OCI-LY7 (cell line): ENCODE data around the gene STAT1. TPM values are rescaled to one million over a fixed set of nuclear protein-coding genes. Genes with fewer than 3 reads are reported as not detected.
"Not testable (repeated sequence)": the region's sequence is repeated elsewhere in the genome, so short reads cannot be mapped to it uniquely, and the experiment has no call there.

Experiments used
- BruUV-seq: library from RNA; stranded (reverse); fragments of 400-500 nt; replicated peaks from 2 replicates; lab custom pipeline; 2021; lab: Mats Ljungman, UMichigan
- CTCF ChIA-PET: fragments of 300-600 bp; sonication (Branson Sonifier 250); formaldehyde crosslinking; loops from one replicate; lab custom pipeline; 2022; ENCODE audit warnings: antibody characterized with exemption; ENCODE audit not compliant: unreplicated experiment; lab: Charles Lee
- POLR2A ChIA-PET: fragments of 300-600 bp; sonication (Branson Sonifier 250); formaldehyde crosslinking; loops from one replicate; lab custom pipeline; 2022; ENCODE audit warnings: antibody characterized with exemption; lab: Charles Lee
- DNase-seq: peaks from one replicate; pipeline ENCODE4 v3.0.0-alpha.2; 2015; ENCODE audit warnings: low spot score
- H2AFZ ChIP-seq: fragments of 200-600 bp; sonication (generic), shearing (Covaris generic); 2 replicates; pipeline ENCODE4 v1.6.1; 2014; ENCODE audit warnings: mild to moderate bottlenecking, antibody characterized with exemption, low read length, moderate library complexity
- H3K27ac ChIP-seq: fragments of 200-600 bp; sonication (generic); 2 replicates; pipeline ENCODE4 v1.5.1; 2014; ENCODE audit warnings: mixed run types, low read depth, mild to moderate bottlenecking, moderate library complexity, low read length, inconsistent platforms; ENCODE audit not compliant: poor library complexity, severe bottlenecking
- H3K36me3 ChIP-seq: fragments of 200-600 bp; sonication (generic); 2 replicates; pipeline ENCODE4 v1.6.1; 2014; ENCODE audit warnings: mild to moderate bottlenecking, antibody characterized with exemption, low read length, moderate library complexity, mixed read lengths; ENCODE audit not compliant: insufficient read depth
- H3K4me1 ChIP-seq: fragments of 200-600 bp; sonication (generic); 2 replicates; pipeline ENCODE4 v1.5.1; 2014; ENCODE audit warnings: mild to moderate bottlenecking, low read length; ENCODE audit not compliant: insufficient read depth, poor library complexity, severe bottlenecking
- H3K4me2 ChIP-seq: fragments of 200-600 bp; sonication (generic); 2 replicates; pipeline ENCODE4 v1.6.1; 2014; ENCODE audit warnings: mild to moderate bottlenecking, low read length
- H3K4me3 ChIP-seq: fragments of 200-600 bp; sonication (generic); 2 replicates; pipeline ENCODE4 v1.5.1; 2014; ENCODE audit warnings: mild to moderate bottlenecking, low read depth, low read length; ENCODE audit not compliant: poor library complexity, severe bottlenecking
- H3K79me2 ChIP-seq: fragments of 200-600 bp; sonication (generic); 2 replicates; pipeline ENCODE4 v1.6.1; 2016; ENCODE audit warnings: low read depth, mild to moderate bottlenecking, low read length, moderate library complexity, mixed read lengths; ENCODE audit not compliant: insufficient read depth
- H3K9me2 ChIP-seq: fragments of 200-600 bp; sonication (generic); 2 replicates; pipeline ENCODE4 v1.6.1; 2016; ENCODE audit warnings: mild to moderate bottlenecking, low read length, mixed read lengths; ENCODE audit not compliant: insufficient read depth
- H3K9me3 ChIP-seq: fragments of 200-600 bp; sonication (generic); 2 replicates; pipeline ENCODE4 v1.6.1; 2014; ENCODE audit warnings: mild to moderate bottlenecking, mixed run types, low read length, mixed read lengths
- H4K20me1 ChIP-seq: fragments of 200-600 bp; sonication (generic); 2 replicates; pipeline ENCODE4 v1.6.1; 2014; ENCODE audit warnings: mild to moderate bottlenecking, antibody characterized with exemption, low read length, moderate library complexity, mixed read lengths; ENCODE audit not compliant: insufficient read depth
- CTCF ChIP-seq: fragments of 200-600 bp; sonication (generic); conservative IDR thresholded peaks from 2 replicates; pipeline ENCODE4 v1.5.1; 2014; ENCODE audit warnings: mild to moderate bottlenecking, antibody characterized with exemption, low read length, moderate library complexity, mixed read lengths
- EZH2phosphoT487 ChIP-seq: fragments of 200-600 bp; sonication (generic); IDR thresholded peaks from 2 replicates; pipeline ENCODE4 v1.6.1; 2018; ENCODE audit warnings: low read depth, borderline replicate concordance, mild to moderate bottlenecking, mixed run types, antibody characterized with exemption, low read length, moderate library complexity, mixed read lengths
- intact Hi-C: fragments of 100-400 bp; cut with micrococcal nuclease; formaldehyde crosslinking; loops from one replicate; pipeline ENCODE4 v1.10.0; 2022; ENCODE audit not compliant: unreplicated experiment
- total RNA-seq, 2 experiments: library from RNA; depleted of rRNA in 1 of 2; stranded (reverse); fragments of >200 nt in 1 of 2; shearing (Covaris generic) in 1 of 2; gene quantifications; 2 replicates each; pipeline ENCODE4 v1.2.3, GENCODE V29; 2014 to 2022

STAT1 gene
- total RNA-seq, 2 experiments from 2014 or later = 23.0 to 23.1 TPM

GRCh38 chr2:190996947-190997346 is 17.0 kb downstream of the STAT1 start:
- Histone ChIP-seq H3K4me1 (no peaks in the 10 kb centered on the region), H3K9me2 (no peaks in the 10 kb centered on the region), H3K9me3 (no peaks in the 10 kb centered on the region), H4K20me1 (no peaks in the 10 kb centered on the region), H3K79me2 (no peaks in the 10 kb centered on the region), H3K27ac (no peak overlapping the region), H3K4me2 (no peak overlapping the region), H3K4me3 (no peak overlapping the region), H3K36me3 (peaks cover 92% of the 10 kb centered on the region), H2AFZ (no peak overlapping the region)
- no peak for DNase-seq
- no peak for TF ChIP-seq EZH2phosphoT487
- TF ChIP-seq CTCF = no peak
- CTCF ChIA-PET = no interaction called here
- POLR2A ChIA-PET = interaction anchor here (0.6 kb wide), 1 partner anchor 416 kb away, joined by 3 read pairs; no protein-coding TSS in a partner anchor
- BruUV-seq = no TSS peak
- intact Hi-C loops = loop anchor here (1.0 kb wide), 1 partner anchor 33 kb away; no protein-coding TSS in a partner anchor

GRCh38 chr2:190996338-190996946 is 17.5 kb downstream of the STAT1 start:
- no peaks in the 10 kb centered on the region for H3K4me1 ChIP-seq
- ChIA-PET POLR2A (interaction anchor here (0.5 to 0.6 kb wide), 2 partner anchors 24 to 330 kb away, joined by 3 to 4 read pairs; no protein-coding TSS in a partner anchor), CTCF (no interaction called here)
- no peaks in the 10 kb centered on the region for H4K20me1 ChIP-seq
- no peak overlapping the region for H3K4me2 ChIP-seq
- no peak overlapping the region for H3K27ac ChIP-seq
- H3K9me3 ChIP-seq = no peaks in the 10 kb centered on the region
- intact Hi-C loops = loop anchor here (1.0 kb wide), 1 partner anchor 34 kb away; no protein-coding TSS in a partner anchor
- peak; percentile 55 for DNase-seq
- H2AFZ ChIP-seq = no peak overlapping the region
- no TSS peak for BruUV-seq
- TF ChIP-seq CTCF = peak; percentile 86
- no peak for TF ChIP-seq EZH2phosphoT487
- no peak overlapping the region for H3K4me3 ChIP-seq
- H3K9me2 ChIP-seq = no peaks in the 10 kb centered on the region
- H3K79me2 ChIP-seq = no peaks in the 10 kb centered on the region
- peaks cover 89% of the 10 kb centered on the region for H3K36me3 ChIP-seq

- intact Hi-C loops, H3K4me1 ChIP-seq, H3K9me3 ChIP-seq, H3K9me2 ChIP-seq, H3K4me3 ChIP-seq, H2AFZ ChIP-seq, H3K27ac ChIP-seq, DNase-seq, H3K79me2 ChIP-seq, BruUV-seq, H3K4me2 ChIP-seq, H4K20me1 ChIP-seq, CTCF ChIA-PET: not testable (repeated sequence)
- POLR2A ChIA-PET = interaction anchor here (1.1 kb wide), 1 partner anchor 17 kb away, joined by 3 read pairs; no protein-coding TSS in a partner anchor
- peaks cover 90% of the 10 kb centered on the region for H3K36me3 ChIP-seq
These were observed 18.7 kb downstream of the STAT1 start for GRCh38 chr2:190995315-190995714.
